ENCODE data around the gene AHCYL2. TPM values are rescaled to one million over a fixed set of nuclear protein-coding genes. Genes with fewer than 3 reads are reported as not detected.
A peak's percentile ranks its signal among the peaks of the same experiment; 100 is the strongest.

Gene AHCYL2
- total RNA-seq (2021; ENCODE audit: unreplicated experiment) = 17.0 TPM
- 9.0 and 9.2 TPM in 2 replicates for polyA plus RNA-seq (2012)
- Bru-seq, nascent RNA = percentile 64 among the genes with signal in this experiment
- percentile 70 among the genes with signal in this experiment for BruChase-seq, experiment 1, labeled RNA remaining after a 6-hour chase
- BruChase-seq, experiment 2, labeled RNA remaining after a 2-hour chase = percentile 71 among the genes with signal in this experiment
- long read RNA-seq, full-length matches to known transcripts = 4 of 7 reads
- long read RNA-seq, partial matches to known transcripts = 1 of 7 reads
- long read RNA-seq, other reads (novel, unspliced or antisense) = 2 of 7 reads

DNA sequence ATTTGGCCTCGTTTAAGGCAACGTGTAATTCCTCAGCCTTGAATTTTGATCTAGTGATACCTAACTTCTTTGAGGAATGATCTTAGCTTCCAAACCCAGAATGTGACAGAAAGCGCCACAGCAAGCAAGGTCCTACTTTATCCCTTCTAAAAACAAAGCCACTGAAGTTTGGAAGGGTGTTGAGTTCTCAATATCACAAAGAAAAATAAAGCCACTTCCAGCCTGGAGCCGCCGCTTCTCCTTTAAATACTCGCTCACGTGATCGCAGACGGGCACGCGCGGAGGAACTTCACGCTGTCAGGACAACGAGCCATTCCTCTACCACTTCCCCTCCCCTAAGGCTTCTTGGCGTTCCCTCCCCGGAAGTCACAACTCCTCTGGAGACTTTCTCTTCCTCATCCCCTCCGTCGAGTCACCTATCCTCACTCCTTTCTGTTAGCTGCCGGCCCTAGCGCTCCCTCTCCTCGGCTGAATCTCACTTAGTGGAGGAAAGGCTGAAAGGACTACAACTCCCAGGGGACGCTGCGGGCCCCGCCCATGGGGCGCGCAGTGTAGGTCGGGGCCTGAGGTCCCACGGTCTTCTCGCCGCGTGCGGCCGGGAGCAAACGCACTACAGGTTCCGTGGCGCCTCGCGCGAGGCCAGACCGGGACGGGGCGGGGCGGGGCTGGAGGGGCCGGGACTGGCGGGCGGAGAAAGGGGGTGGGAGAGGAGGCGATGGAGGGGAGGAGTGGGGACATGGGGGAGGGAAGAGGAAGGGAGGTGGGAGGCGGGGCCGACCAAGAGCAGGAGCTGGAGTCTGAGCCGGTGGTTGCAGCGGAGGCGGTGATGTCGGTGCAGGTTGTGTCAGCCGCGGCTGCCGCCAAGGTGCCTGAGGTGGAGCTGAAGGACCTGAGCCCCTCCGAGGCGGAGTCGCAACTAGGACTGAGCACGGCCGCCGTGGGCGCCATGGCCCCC is at the start of gene AHCYL2:
TSS of gene AHCYL2 (plus strand) at position 780 of the 955 bp plus-strand sequence.
- Histone ChIP-seq H4K20me1 (ENCODE audit: insufficient read depth) (no peaks in the 10 kb centered on the region), H3K27ac (ENCODE audit: low read depth, low read length) (peak within 1 kb of the TSS; percentile 71), H3K4me1 (ENCODE audit: control insufficient read depth in 1 of 2, insufficient read depth in 2 of 2, low read length in 2 of 2) (peaks cover 9 to 24% of the 10 kb centered on the region in 2 experiments; a peak in 3 of 4 replicates), H3K9ac (ENCODE audit: low read length) (peak within 1 kb of the TSS; percentile 77), H3K79me2 (ENCODE audit: insufficient read depth, low read length) (peaks cover 6% of the 10 kb centered on the region), H2AFZ (ENCODE audit: low read depth, low read length, poor library complexity, severe bottlenecking) (peak within 1 kb of the TSS; percentile 86), H3K9me3 (ENCODE audit: control insufficient read depth in 1 of 2, insufficient read depth in 1 of 2, low read depth in 1 of 2, low read length in 2 of 2) (no peaks in the 10 kb centered on the region), H3K36me3 (ENCODE audit: control insufficient read depth in 1 of 2, insufficient read depth in 2 of 2, low read length in 2 of 2) (no peaks in the 10 kb centered on the region), H3K4me2 (ENCODE audit: low read length) (peak within 1 kb of the TSS; percentile 94), H3K9me2 (ENCODE audit: insufficient read depth) (no peaks in the 10 kb centered on the region), H3K4me3 (replicated peaks in 1 of 2; ENCODE audit: low read depth in 1 of 2, low read length in 2 of 2) (peak within 1 kb of the TSS; percentile 80 to 94), H3K27me3 (ENCODE audit: insufficient read depth, low read length) (no peaks in the 10 kb centered on the region)
- peak; percentile 94 for ATAC-seq
- RAD21 ChIA-PET (ENCODE audit: low non-redundant PET in 1 of 2, low total read pairs in 2 of 2, uncharacterized antibody in 2 of 2, unreplicated experiment in 2 of 2) = no interaction called here
- intact Hi-C loops (cut with micrococcal nuclease) = loop anchor here (2.0 kb wide), 1 partner anchor 786 kb away; no protein-coding TSS in a partner anchor
- POLR2A ChIA-PET = interaction anchor here (0.6 to 0.7 kb wide), 2 partner anchors 730 to 837 kb away, joined by 3 to 6 read pairs; no protein-coding TSS in a partner anchor
- no TSS peak for BruUV-seq (replicated peaks)
- peak; percentile 95 for DNase-seq (ENCODE audit: low read depth, low spot score)
- CTCF ChIA-PET = interaction anchor here (0.7 to 1.0 kb wide), 3 partner anchors 61 to 133 kb away, joined by 3 to 5 read pairs (median 3); no protein-coding TSS in a partner anchor
- TF ChIP-seq EZH2 (IDR thresholded peaks at IDR 0.05) = no peak
- no peak for TF ChIP-seq FOSL1 (IDR thresholded peaks at IDR 0.05; ENCODE audit: low read depth)
- peak; percentile 74 for TF ChIP-seq CBX3 (IDR thresholded peaks at IDR 0.05; ENCODE audit: low read depth)
- TF ChIP-seq, protein P1, sequence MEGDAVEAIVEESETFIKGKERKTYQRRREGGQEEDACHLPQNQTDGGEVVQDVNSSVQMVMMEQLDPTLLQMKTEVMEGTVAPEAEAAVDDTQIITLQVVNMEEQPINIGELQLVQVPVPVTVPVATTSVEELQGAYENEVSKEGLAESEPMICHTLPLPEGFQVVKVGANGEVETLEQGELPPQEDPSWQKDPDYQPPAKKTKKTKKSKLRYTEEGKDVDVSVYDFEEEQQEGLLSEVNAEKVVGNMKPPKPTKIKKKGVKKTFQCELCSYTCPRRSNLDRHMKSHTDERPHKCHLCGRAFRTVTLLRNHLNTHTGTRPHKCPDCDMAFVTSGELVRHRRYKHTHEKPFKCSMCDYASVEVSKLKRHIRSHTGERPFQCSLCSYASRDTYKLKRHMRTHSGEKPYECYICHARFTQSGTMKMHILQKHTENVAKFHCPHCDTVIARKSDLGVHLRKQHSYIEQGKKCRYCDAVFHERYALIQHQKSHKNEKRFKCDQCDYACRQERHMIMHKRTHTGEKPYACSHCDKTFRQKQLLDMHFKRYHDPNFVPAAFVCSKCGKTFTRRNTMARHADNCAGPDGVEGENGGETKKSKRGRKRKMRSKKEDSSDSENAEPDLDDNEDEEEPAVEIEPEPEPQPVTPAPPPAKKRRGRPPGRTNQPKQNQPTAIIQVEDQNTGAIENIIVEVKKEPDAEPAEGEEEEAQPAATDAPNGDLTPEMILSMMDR (IDR thresholded peaks at IDR 0.05 in 2 of 3, conservative IDR thresholded peaks at IDR 0.05 in 1 of 3; ENCODE audit: borderline replicate concordance in 1 of 3, insufficient read depth in 1 of 3, low read depth in 2 of 3, low read length in 2 of 3) = no peak
- TF ChIP-seq TCF7L2 (IDR thresholded peaks at IDR 0.05; ENCODE audit: borderline replicate concordance, extremely low read depth, insufficient read depth, insufficient read length) = peak; percentile 15
- TF ChIP-seq YY1 (IDR thresholded peaks at IDR 0.05; ENCODE audit: extremely low read depth, insufficient replicate concordance, low read depth, low read length) = peak; percentile 74
- peak; percentile 98 for TF ChIP-seq SP1 (IDR thresholded peaks at IDR 0.05; ENCODE audit: low read depth)
- TF ChIP-seq, protein P2, sequence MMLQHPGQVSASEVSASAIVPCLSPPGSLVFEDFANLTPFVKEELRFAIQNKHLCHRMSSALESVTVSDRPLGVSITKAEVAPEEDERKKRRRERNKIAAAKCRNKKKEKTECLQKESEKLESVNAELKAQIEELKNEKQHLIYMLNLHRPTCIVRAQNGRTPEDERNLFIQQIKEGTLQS (IDR thresholded peaks at IDR 0.05) = no peak
- TF ChIP-seq EZH2phosphoT487 (IDR thresholded peaks at IDR 0.05; ENCODE audit: borderline replicate concordance) = no peak
- no peak for TF ChIP-seq ZNF274 (IDR thresholded peaks at IDR 0.05; ENCODE audit: low read depth, low read length)
- TF ChIP-seq POLR2AphosphoS5 (IDR thresholded peaks at IDR 0.05; ENCODE audit: low read depth, low read length) = peak; percentile 81
- TF ChIP-seq, protein P3, sequence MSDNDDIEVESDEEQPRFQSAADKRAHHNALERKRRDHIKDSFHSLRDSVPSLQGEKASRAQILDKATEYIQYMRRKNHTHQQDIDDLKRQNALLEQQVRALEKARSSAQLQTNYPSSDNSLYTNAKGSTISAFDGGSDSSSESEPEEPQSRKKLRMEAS (IDR thresholded peaks at IDR 0.05) = peak; percentile 93
- TF ChIP-seq, protein P4, sequence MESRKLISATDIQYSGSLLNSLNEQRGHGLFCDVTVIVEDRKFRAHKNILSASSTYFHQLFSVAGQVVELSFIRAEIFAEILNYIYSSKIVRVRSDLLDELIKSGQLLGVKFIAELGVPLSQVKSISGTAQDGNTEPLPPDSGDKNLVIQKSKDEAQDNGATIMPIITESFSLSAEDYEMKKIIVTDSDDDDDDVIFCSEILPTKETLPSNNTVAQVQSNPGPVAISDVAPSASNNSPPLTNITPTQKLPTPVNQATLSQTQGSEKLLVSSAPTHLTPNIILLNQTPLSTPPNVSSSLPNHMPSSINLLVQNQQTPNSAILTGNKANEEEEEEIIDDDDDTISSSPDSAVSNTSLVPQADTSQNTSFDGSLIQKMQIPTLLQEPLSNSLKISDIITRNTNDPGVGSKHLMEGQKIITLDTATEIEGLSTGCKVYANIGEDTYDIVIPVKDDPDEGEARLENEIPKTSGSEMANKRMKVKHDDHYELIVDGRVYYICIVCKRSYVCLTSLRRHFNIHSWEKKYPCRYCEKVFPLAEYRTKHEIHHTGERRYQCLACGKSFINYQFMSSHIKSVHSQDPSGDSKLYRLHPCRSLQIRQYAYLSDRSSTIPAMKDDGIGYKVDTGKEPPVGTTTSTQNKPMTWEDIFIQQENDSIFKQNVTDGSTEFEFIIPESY (IDR thresholded peaks at IDR 0.05; ENCODE audit: extremely low read depth, insufficient replicate concordance, low read length) = peak; percentile 76
- TF ChIP-seq SRF (IDR thresholded peaks at IDR 0.05; ENCODE audit: low read depth) = no peak
- peak; percentile 78; the same call in 1 of the 2 replicates for TF ChIP-seq ELF1 (IDR thresholded peaks at IDR 0.05; ENCODE audit: borderline replicate concordance, low read depth)

Data from HCT116 (cell line).